ENCODE data around the gene ZCCHC4. TPM values are rescaled to one million over a fixed set of nuclear protein-coding genes. Genes with fewer than 3 reads are reported as not detected.

Gene ZCCHC4
- total and polyA plus RNA-seq, 2 of the 4 experiments (the other 2 are of a cell fraction): 7.9 to 8.1 TPM

- Histone ChIP-seq H3K4me1 (ENCODE audit: control insufficient read depth, insufficient read depth, low read length) (peaks cover 6% of the 10 kb centered on the region; the same call in 1 of the 2 replicates), H2BK120ac (ENCODE audit: low read depth, low read length) (no peak overlapping the region), H3K9me1 (ENCODE audit: insufficient read depth, low read length) (no peaks in the 10 kb centered on the region), H4K91ac (ENCODE audit: insufficient read depth, low read depth, low read length) (no peak overlapping the region), H3K79me1 (ENCODE audit: low read depth in 1 of 2, low read length in 2 of 2) (no peaks in the 10 kb centered on the region), H3K56ac (ENCODE audit: extremely low read depth, insufficient read depth, low read length) (no peak overlapping the region), H3K9me3 (ENCODE audit: control insufficient read depth, insufficient read depth, low read length) (no peaks in the 10 kb centered on the region), H2AK9ac (replicated peaks; ENCODE audit: low read depth, low read length, poor library complexity) (no peak overlapping the region), H3K27ac (ENCODE audit: insufficient read depth, low read length) (no peak overlapping the region), H3K9ac (ENCODE audit: low read depth, low read length) (no peak overlapping the region), H2AFZ (replicated peaks; ENCODE audit: low read length, poor library complexity) (no peak overlapping the region), H4K20me1 (ENCODE audit: insufficient read depth, low read length) (no peaks in the 10 kb centered on the region), H3K4me2 (ENCODE audit: low read depth, low read length) (no peak overlapping the region), H3K36me3 (ENCODE audit: control insufficient read depth, insufficient read depth, low read length) (no peaks in the 10 kb centered on the region), H3K18ac (ENCODE audit: low read depth, low read length) (no peak overlapping the region), H4K8ac (ENCODE audit: low read depth in 2 of 2, low read length in 2 of 2) (no peak overlapping the region), H2AK5ac (ENCODE audit: low read depth, low read length) (no peak overlapping the region), H3K14ac (replicated peaks; ENCODE audit: low read depth, low read length) (no peak overlapping the region), H3K27me3 (ENCODE audit: control insufficient read depth, insufficient read depth, low read length) (no peaks in the 10 kb centered on the region), H3K4ac (ENCODE audit: low read depth, low read length) (no peak overlapping the region), H2BK5ac (ENCODE audit: low read depth, low read length, poor library complexity, severe bottlenecking) (no peak overlapping the region), H4K5ac (ENCODE audit: low read depth, low read length) (no peak overlapping the region), H2BK15ac (ENCODE audit: low read depth, low read length) (no peak overlapping the region), H3K23ac (ENCODE audit: low read depth, low read length) (no peak overlapping the region), H2BK20ac (ENCODE audit: low read depth, low read length) (no peak overlapping the region), H3K4me3 (ENCODE audit: insufficient read depth, low read depth, low read length) (no peak overlapping the region)
- BruUV-seq (replicated peaks): no TSS peak
- dilution Hi-C loops (cut with HindIII; ENCODE audit: low sequenced_read_pairs, unreplicated experiment): no loop called here
- WGBS, 2 experiments (ENCODE audit: extremely low coverage in 2 of 2, insufficient read length in 1 of 2): no CpG with 5 or more reads among the region's 4 CpGs
- no peak for DNase-seq
- ATAC-seq (ENCODE audit: low read depth): no peak
- TF ChIP-seq RFX5 (IDR thresholded peaks at IDR 0.05; ENCODE audit: low read depth, low read length) (no peak), CTCF (conservative IDR thresholded peaks at IDR 0.05; ENCODE audit: low read depth, low read length) (no peak), ELK1 (IDR thresholded peaks at IDR 0.05; ENCODE audit: borderline replicate concordance, low read depth, low read length) (no peak), MAZ (IDR thresholded peaks at IDR 0.05; ENCODE audit: borderline replicate concordance, low read depth, low read length) (no peak), BHLHE40 (IDR thresholded peaks at IDR 0.05; ENCODE audit: low read depth, low read length) (no peak), MAFK (IDR thresholded peaks at IDR 0.05; ENCODE audit: low read depth, low read length) (no peak), MXI1 (IDR thresholded peaks at IDR 0.05; ENCODE audit: borderline replicate concordance, low read depth, low read length) (no peak), CHD1 (IDR thresholded peaks at IDR 0.05; ENCODE audit: low read depth, low read length) (no peak), RCOR1 (IDR thresholded peaks at IDR 0.05; ENCODE audit: insufficient replicate concordance, low read length) (no peak)
- ChIA-PET POLR2A (ENCODE audit: unreplicated experiment) (no interaction called here), CTCF (no interaction called here)
- intact Hi-C loops (cut with micrococcal nuclease): no loop called here
- in situ Hi-C loops (cut with MboI; ENCODE audit: low sequenced_read_pairs): no loop called here
These were observed 6.0 kb upstream of the ZCCHC4 start for GRCh38 chr4:25306518-25307057.

Measured in IMR-90 (cell line).